Measurements from ENCODE around the gene LMO3. TPM values are rescaled to one million over a fixed set of nuclear protein-coding genes. Genes with fewer than 3 reads are reported as not detected.
"Not testable (repeated sequence)": the region's sequence is repeated elsewhere in the genome, so short reads cannot be mapped to it uniquely, and the experiment has no call there.

LMO3 gene
- total RNA-seq, 1 donor from 2014 or later: 54.3 TPM

GRCh38 chr12:16552301-16552700 is 53.7 kb downstream of the LMO3 start:
- no peaks in the 10 kb centered on the region for H3K9me3 ChIP-seq (ENCODE audit: low read depth)
- no peak overlapping the region for H3K4me2 ChIP-seq
- no peak overlapping the region for H3K4me3 ChIP-seq
- no peak overlapping the region for H2AFZ ChIP-seq (replicated peaks)
- Mint-ChIP-seq H3K9me3 (no peaks in the 10 kb centered on the region), H3K27me3 (ENCODE audit: insufficient read depth, low read depth) (no peaks in the 10 kb centered on the region), H3K4me3 (no peak overlapping the region), H3K4me1 (peaks cover 4% of the 10 kb centered on the region), H3K27ac (no peak overlapping the region), H3K36me3 (peaks cover 22% of the 10 kb centered on the region)
- H3K36me3 ChIP-seq: no peaks in the 10 kb centered on the region
- no peak overlapping the region for H3K27ac ChIP-seq
- H3K79me2 ChIP-seq (ENCODE audit: low read depth): no peaks in the 10 kb centered on the region
- no peaks in the 10 kb centered on the region for H3K27me3 ChIP-seq
- no peak overlapping the region for H3K9ac ChIP-seq
- peaks cover 8% of the 10 kb centered on the region for H3K4me1 ChIP-seq
- no peak for DNase-seq (ENCODE audit: low spot score)
- H4K20me1 ChIP-seq (ENCODE audit: low read depth): no peaks in the 10 kb centered on the region
- H3F3A ChIP-seq (ENCODE audit: low read depth): no peaks in the 10 kb centered on the region
- no peak for TF ChIP-seq CTCF (IDR thresholded peaks at IDR 0.05)
- no peak for TF ChIP-seq EZH2 (IDR thresholded peaks at IDR 0.05)
- no peak for TF ChIP-seq EZH2phosphoT487 (IDR thresholded peaks at IDR 0.05)

- peaks cover 2% of the 10 kb centered on the region for H3K4me1 Mint-ChIP-seq
- peaks cover 8% of the 10 kb centered on the region for H3K4me1 ChIP-seq
- no peak overlapping the region for H3K27ac ChIP-seq
- no peaks in the 10 kb centered on the region for H3K27me3 Mint-ChIP-seq (ENCODE audit: insufficient read depth, low read depth)
- H3K4me3 ChIP-seq: no peak overlapping the region
- no peak for TF ChIP-seq EZH2 (IDR thresholded peaks at IDR 0.05)
- TF ChIP-seq EZH2phosphoT487 (IDR thresholded peaks at IDR 0.05): no peak
- TF ChIP-seq CTCF (IDR thresholded peaks at IDR 0.05): no peak
- no peak for DNase-seq (ENCODE audit: low spot score)
- no peaks in the 10 kb centered on the region for H3K36me3 ChIP-seq
- no peaks in the 10 kb centered on the region for H3K27me3 ChIP-seq
- no peaks in the 10 kb centered on the region for H3F3A ChIP-seq (ENCODE audit: low read depth)
- no peak overlapping the region for H3K4me2 ChIP-seq
- H3K79me2 ChIP-seq (ENCODE audit: low read depth): no peaks in the 10 kb centered on the region
- no peak overlapping the region for H3K4me3 Mint-ChIP-seq
- H4K20me1 ChIP-seq (ENCODE audit: low read depth): no peaks in the 10 kb centered on the region
- no peaks in the 10 kb centered on the region for H3K9me3 ChIP-seq (ENCODE audit: low read depth)
- H3K36me3 Mint-ChIP-seq: peaks cover 4% of the 10 kb centered on the region
- H3K9ac ChIP-seq: no peak overlapping the region
- H2AFZ ChIP-seq (replicated peaks): no peak overlapping the region
- H3K9me3 Mint-ChIP-seq: no peaks in the 10 kb centered on the region
- no peak overlapping the region for H3K27ac Mint-ChIP-seq
Observed at GRCh38 chr12:16545836-16546235, 60.1 kb downstream of the LMO3 start.

- H3K79me2 ChIP-seq (ENCODE audit: low read depth): no peaks in the 10 kb centered on the region
- H3K9ac ChIP-seq: no peak overlapping the region
- no peak for DNase-seq (ENCODE audit: low spot score)
- H4K20me1 ChIP-seq (ENCODE audit: low read depth): no peaks in the 10 kb centered on the region
- no peaks in the 10 kb centered on the region for H3K9me3 ChIP-seq (ENCODE audit: low read depth)
- no peak overlapping the region for H2AFZ ChIP-seq (replicated peaks)
- H3K27me3 ChIP-seq: no peaks in the 10 kb centered on the region
- TF ChIP-seq EZH2phosphoT487 (IDR thresholded peaks at IDR 0.05) (no peak), CTCF (IDR thresholded peaks at IDR 0.05) (no peak), EZH2 (IDR thresholded peaks at IDR 0.05) (no peak)
- H3K4me3 Mint-ChIP-seq: no peak overlapping the region
- no peaks in the 10 kb centered on the region for H3F3A ChIP-seq (ENCODE audit: low read depth)
- H3K36me3 Mint-ChIP-seq: peaks cover 4% of the 10 kb centered on the region
- peaks cover 4% of the 10 kb centered on the region for H3K9me3 Mint-ChIP-seq
- H3K4me1 ChIP-seq: no peaks in the 10 kb centered on the region
- no peaks in the 10 kb centered on the region for H3K4me1 Mint-ChIP-seq
- no peak overlapping the region for H3K27ac ChIP-seq
- H3K36me3 ChIP-seq: no peaks in the 10 kb centered on the region
- no peak overlapping the region for H3K4me2 ChIP-seq
- H3K4me3 ChIP-seq: no peak overlapping the region
- H3K27me3 Mint-ChIP-seq (ENCODE audit: insufficient read depth, low read depth): peaks cover 2% of the 10 kb centered on the region
- H3K27ac Mint-ChIP-seq: no peak overlapping the region
Observed at GRCh38 chr12:16542586-16542985, 63.4 kb downstream of the LMO3 start.

GRCh38 chr12:16537652-16538051 is 68.3 kb downstream of the LMO3 start:
- H3K4me1 Mint-ChIP-seq; H3K4me3 Mint-ChIP-seq; H3K36me3 ChIP-seq; H3K4me3 ChIP-seq; H3K36me3 Mint-ChIP-seq; H4K20me1 ChIP-seq (ENCODE audit: low read depth); H3K27me3 Mint-ChIP-seq (ENCODE audit: insufficient read depth, low read depth); H3K27me3 ChIP-seq; H3K4me2 ChIP-seq; H3F3A ChIP-seq (ENCODE audit: low read depth); H3K27ac Mint-ChIP-seq; H2AFZ ChIP-seq (replicated peaks); H3K27ac ChIP-seq; H3K9me3 Mint-ChIP-seq; H3K9me3 ChIP-seq (ENCODE audit: low read depth); H3K9ac ChIP-seq; DNase-seq (ENCODE audit: low spot score); H3K79me2 ChIP-seq (ENCODE audit: low read depth); H3K4me1 ChIP-seq: not testable (repeated sequence)
